A673 (cell line): ENCODE measurements around the gene RNF141. TPM values are rescaled to one million over a fixed set of nuclear protein-coding genes. Genes with fewer than 3 reads are reported as not detected.

Experiments
- BruUV-seq: library from RNA; stranded (reverse); fragments of 400-500 nt; replicated peaks from 2 replicates; lab custom pipeline; 2021; lab: Mats Ljungman, UMichigan
- CTCF ChIA-PET: fragments of 300-600 bp; sonication (Branson Sonifier 250); formaldehyde crosslinking; loops from one replicate; lab custom pipeline; 2022; ENCODE audit warnings: antibody characterized with exemption; lab: Charles Lee
- POLR2A ChIA-PET: fragments of 300-600 bp; sonication (Branson Sonifier 250); formaldehyde crosslinking; loops from one replicate; lab custom pipeline; 2022; ENCODE audit warnings: antibody characterized with exemption; ENCODE audit not compliant: low non-redundant PET; lab: Charles Lee
- DNase-seq: peaks from one replicate; pipeline ENCODE4 v3.0.0-alpha.2; 2015; ENCODE audit warnings: low spot score
- H3K27ac ChIP-seq: fragments of 200-600 bp; sonication (generic); 2 replicates; pipeline ENCODE4 v1.5.1; 2016; ENCODE audit warnings: mixed run types, low read depth, mild to moderate bottlenecking, mixed read lengths, antibody characterized with exemption, low read length; ENCODE audit not compliant: poor library complexity, severe bottlenecking
- H3K27me3 ChIP-seq: fragments of 200-600 bp; sonication (generic); replicated peaks from 2 replicates; pipeline ENCODE4 v1.6.1; 2017; ENCODE audit warnings: mixed run types, low read depth, mild to moderate bottlenecking, mixed read lengths, antibody characterized with exemption, low read length; ENCODE audit not compliant: insufficient read depth, poor library complexity
- H3K36me3 ChIP-seq: fragments of 200-600 bp; sonication (generic); 2 replicates; pipeline ENCODE4 v1.6.1; 2016; ENCODE audit warnings: mixed run types, mild to moderate bottlenecking, mixed read lengths, antibody characterized with exemption, low read length; ENCODE audit not compliant: insufficient read depth, poor library complexity, severe bottlenecking
- H3K4me1 ChIP-seq: fragments of 200-600 bp; sonication (generic); 2 replicates; pipeline ENCODE4 v1.6.1; 2017; ENCODE audit warnings: mixed run types, mild to moderate bottlenecking, mixed read lengths, antibody characterized with exemption, low read length; ENCODE audit not compliant: insufficient read depth, poor library complexity, severe bottlenecking
- H3K4me3 ChIP-seq: fragments of 200-600 bp; sonication (generic); 2 replicates; pipeline ENCODE4 v1.5.1; 2016; ENCODE audit warnings: low read depth, mixed run types, mild to moderate bottlenecking, mixed read lengths, low read length; ENCODE audit not compliant: poor library complexity, severe bottlenecking
- H3K9me3 ChIP-seq: fragments of 200-600 bp; sonication (generic); 2 replicates; pipeline ENCODE4 v1.6.1; 2016; ENCODE audit warnings: mixed run types, low read depth, mild to moderate bottlenecking, mixed read lengths, antibody characterized with exemption, low read length; ENCODE audit not compliant: poor library complexity, severe bottlenecking
- EZH2 ChIP-seq: fragments of 200-600 bp; sonication (generic); IDR thresholded peaks from 2 replicates; pipeline ENCODE4 v1.6.1; 2017; ENCODE audit warnings: borderline replicate concordance, low read depth, mild to moderate bottlenecking, mixed read lengths, antibody characterized with exemption, low read length; ENCODE audit not compliant: poor library complexity, severe bottlenecking
- intact Hi-C: fragments of 100-400 bp; cut with micrococcal nuclease; formaldehyde crosslinking; loops from one replicate; pipeline ENCODE4 v1.10.0; 2022; ENCODE audit not compliant: unreplicated experiment
- total RNA-seq: library from RNA; stranded (reverse); gene quantifications from 2 replicates; pipeline ENCODE4 v1.2.3, GENCODE V29; 2021
- TF ChIP-seq, protein P1 (sequence below): fragments of 300-800, 200-600 bp; sonication (generic); conservative IDR thresholded peaks from 2 replicates; pipeline ENCODE4 v1.5.1; 2017; ENCODE audit warnings: low read depth, mild to moderate bottlenecking, antibody characterized with exemption, low read length, moderate library complexity, mixed read lengths

Gene RNF141
- total RNA-seq, 1 experiment from 2014 or later = 36.4 TPM

DNA sequence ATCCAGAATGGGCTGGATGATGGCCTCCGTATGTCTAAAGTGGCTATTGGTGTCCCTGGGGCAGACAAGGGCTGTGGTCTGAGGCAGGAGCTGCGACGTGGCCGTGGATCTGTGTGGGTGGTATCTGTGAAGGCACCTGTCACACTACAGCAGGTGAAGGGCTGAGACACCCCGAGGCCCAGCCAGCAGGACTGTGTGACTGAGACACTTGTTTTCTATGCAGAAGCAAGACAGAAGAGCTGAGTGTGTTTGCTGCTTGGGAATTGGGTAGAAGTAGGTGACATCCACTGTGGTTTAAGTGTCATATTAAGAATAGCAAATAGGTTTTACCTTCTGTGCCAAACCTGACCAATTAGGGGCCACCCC, 51.0 kb downstream of the RNF141 start:
- H3K36me3 ChIP-seq = no peaks in the 10 kb centered on the region
- no peaks in the 10 kb centered on the region for H3K27me3 ChIP-seq
- H3K9me3 ChIP-seq = no peaks in the 10 kb centered on the region
- POLR2A ChIA-PET = no interaction called here
- intact Hi-C loops = no loop called here
- no peak overlapping the region for H3K4me3 ChIP-seq
- DNase-seq = no peak
- no peaks in the 10 kb centered on the region for H3K4me1 ChIP-seq
- no TSS peak for BruUV-seq
- CTCF ChIA-PET = no interaction called here
- no peak for TF ChIP-seq EZH2
- TF ChIP-seq, protein P1, sequence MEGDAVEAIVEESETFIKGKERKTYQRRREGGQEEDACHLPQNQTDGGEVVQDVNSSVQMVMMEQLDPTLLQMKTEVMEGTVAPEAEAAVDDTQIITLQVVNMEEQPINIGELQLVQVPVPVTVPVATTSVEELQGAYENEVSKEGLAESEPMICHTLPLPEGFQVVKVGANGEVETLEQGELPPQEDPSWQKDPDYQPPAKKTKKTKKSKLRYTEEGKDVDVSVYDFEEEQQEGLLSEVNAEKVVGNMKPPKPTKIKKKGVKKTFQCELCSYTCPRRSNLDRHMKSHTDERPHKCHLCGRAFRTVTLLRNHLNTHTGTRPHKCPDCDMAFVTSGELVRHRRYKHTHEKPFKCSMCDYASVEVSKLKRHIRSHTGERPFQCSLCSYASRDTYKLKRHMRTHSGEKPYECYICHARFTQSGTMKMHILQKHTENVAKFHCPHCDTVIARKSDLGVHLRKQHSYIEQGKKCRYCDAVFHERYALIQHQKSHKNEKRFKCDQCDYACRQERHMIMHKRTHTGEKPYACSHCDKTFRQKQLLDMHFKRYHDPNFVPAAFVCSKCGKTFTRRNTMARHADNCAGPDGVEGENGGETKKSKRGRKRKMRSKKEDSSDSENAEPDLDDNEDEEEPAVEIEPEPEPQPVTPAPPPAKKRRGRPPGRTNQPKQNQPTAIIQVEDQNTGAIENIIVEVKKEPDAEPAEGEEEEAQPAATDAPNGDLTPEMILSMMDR = no peak
- H3K27ac ChIP-seq = no peak overlapping the region

DNA sequence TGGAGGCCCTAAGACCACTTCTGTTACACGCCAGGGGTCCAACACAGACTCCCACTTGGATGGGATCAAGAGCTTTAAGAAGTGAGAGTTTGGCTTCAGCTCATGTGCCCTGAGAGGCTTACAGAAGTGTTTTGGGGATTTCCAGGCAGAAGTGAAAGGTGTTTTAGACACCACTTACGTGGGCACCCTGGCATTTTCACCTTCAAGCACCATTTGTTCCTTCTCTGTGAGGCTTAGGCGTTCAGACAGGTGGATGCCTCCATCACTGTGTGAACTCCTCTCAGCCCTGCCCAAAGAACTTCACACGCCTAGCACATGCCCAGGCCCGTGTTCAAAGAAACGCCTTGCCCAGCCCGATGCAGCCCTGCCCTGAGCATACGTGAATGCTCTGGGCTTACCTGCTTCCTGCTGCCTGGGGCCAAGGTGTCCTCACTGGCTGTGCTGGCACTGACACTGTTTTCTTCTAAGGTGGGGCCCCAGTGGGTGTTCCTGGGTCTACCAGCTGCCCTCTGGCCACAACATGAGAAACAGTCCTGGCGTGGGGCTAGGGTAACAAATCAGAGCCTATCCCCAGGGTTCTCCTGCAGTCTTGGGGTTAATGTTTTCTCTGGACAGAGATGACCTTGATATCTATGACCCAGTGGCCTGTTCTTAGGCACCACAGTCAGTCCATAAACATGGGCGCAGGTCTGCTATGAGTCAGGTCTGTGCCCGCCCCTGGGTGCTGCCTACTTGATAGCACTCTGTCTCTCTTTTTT, 51.9 kb downstream of the RNF141 start:
- ChIA-PET CTCF (no interaction called here), POLR2A (no interaction called here)

DNA sequence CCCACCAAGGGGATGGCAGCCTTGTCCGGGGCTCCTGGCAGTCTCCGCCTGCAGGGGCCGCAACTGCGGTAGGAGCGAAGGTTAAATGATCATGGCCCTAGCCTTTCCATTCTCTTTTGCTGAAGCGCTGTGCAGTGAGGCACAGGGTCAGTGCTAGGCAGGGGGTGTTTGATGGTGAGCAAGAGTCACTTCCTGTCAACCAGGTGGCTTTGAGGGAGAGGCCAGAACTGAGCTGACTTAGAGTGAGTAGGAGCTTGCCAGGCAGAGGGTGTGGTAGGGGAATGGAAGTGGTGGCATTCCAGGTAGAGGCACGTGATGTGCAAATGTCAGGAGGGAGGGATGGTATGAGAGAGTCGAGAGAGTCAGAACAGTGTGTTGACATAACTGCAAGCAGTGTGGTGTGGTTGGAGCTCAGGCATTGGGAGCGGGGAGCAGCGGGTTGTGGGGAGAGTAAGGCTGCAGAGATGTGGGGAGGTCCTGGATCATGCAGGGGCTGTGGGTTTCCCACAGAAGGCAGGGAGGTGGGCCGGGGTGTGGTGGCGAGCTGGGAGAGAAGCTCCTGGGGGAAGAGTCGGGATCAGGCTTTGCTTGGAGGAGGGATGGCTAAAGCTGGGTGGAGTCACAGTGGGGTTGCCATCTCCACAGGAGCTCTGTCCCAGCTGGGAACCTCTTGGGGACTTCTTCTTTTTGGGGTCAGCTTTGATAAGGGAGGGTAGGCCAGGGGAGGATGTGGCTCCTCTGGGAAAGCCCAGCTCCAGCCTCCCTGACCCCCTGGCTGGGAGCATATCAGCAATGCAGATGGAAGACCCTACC, 52.7 kb downstream of the RNF141 start:
- ChIA-PET POLR2A (no interaction called here), CTCF (no interaction called here)
- intact Hi-C loops = no loop called here
- no TSS peak for BruUV-seq
- Histone ChIP-seq H3K4me3 (no peak overlapping the region), H3K9me3 (no peaks in the 10 kb centered on the region), H3K4me1 (no peaks in the 10 kb centered on the region), H3K27ac (no peak overlapping the region), H3K27me3 (no peaks in the 10 kb centered on the region), H3K36me3 (no peaks in the 10 kb centered on the region)
- DNase-seq = no peak
- TF ChIP-seq, protein P1 = no peak
- no peak for TF ChIP-seq EZH2

More for the DNA sequence above, 51.9 kb downstream of the RNF141 start:
- BruUV-seq = no TSS peak
- no peak for DNase-seq
- TF ChIP-seq, protein P1 = no peak
- TF ChIP-seq EZH2 = no peak
- Histone ChIP-seq H3K27ac (no peak overlapping the region), H3K36me3 (no peaks in the 10 kb centered on the region), H3K9me3 (no peaks in the 10 kb centered on the region), H3K4me1 (no peaks in the 10 kb centered on the region), H3K4me3 (no peak overlapping the region), H3K27me3 (no peaks in the 10 kb centered on the region)
- intact Hi-C loops = no loop called here
